HCT116 (cell line): ENCODE measurements around the gene MOV10L1. TPM values are rescaled to one million over a fixed set of nuclear protein-coding genes. Genes with fewer than 3 reads are reported as not detected.

Experiments used
- ATAC-seq: fragments of 200-7000 bp; cut with Tn5 transposase; 2 replicates; pipeline ENCODE4 v1.9.1; 2020; ENCODE audit warnings: mild to moderate bottlenecking, moderate library complexity
- BruUV-seq: library from RNA; stranded (reverse); fragments of 400-500 nt; replicated peaks from 2 replicates; lab custom pipeline; 2021; lab: Mats Ljungman, UMichigan
- CTCF ChIA-PET: fragments of 300-600 bp; sonication (Branson Sonifier 250); formaldehyde crosslinking; loops from one replicate; lab custom pipeline; 2021; ENCODE audit warnings: antibody characterized with exemption; lab: Charles Lee
- POLR2A ChIA-PET: fragments of 300-600, 350-600 bp; sonication (Branson Sonifier 250); formaldehyde crosslinking; loops from one replicate; lab custom pipeline; 2021; ENCODE audit warnings: antibody characterized with exemption; lab: Charles Lee
- RAD21 ChIA-PET, 2 experiments: fragments of 300-600 bp; sonication (Branson Sonifier 250); formaldehyde crosslinking; loops; one replicate each; lab custom pipeline; 2023; ENCODE audit warnings: low total read pairs in 2 of 2; ENCODE audit not compliant: uncharacterized antibody in 2 of 2, unreplicated experiment in 2 of 2, low non-redundant PET in 1 of 2; lab: Charles Lee
- DNase-seq: peaks from one replicate; pipeline ENCODE4 v3.0.0-alpha.2; 2010; ENCODE audit warnings: low read depth, low spot score
- H2AFZ ChIP-seq: fragments of 200-600 bp; shearing (Covaris generic), sonication (generic); 2 replicates; pipeline ENCODE4 v1.6.1; 2017; ENCODE audit warnings: low read depth, mixed run types, mixed read lengths, antibody characterized with exemption, low read length; ENCODE audit not compliant: poor library complexity, severe bottlenecking
- H3K27ac ChIP-seq: 2 replicates; pipeline ENCODE4 v1.5.1; 2012; ENCODE audit warnings: low read depth, low read length
- H3K27me3 ChIP-seq: fragments of 200-600 bp; sonication (generic); 2 replicates; pipeline ENCODE4 v1.6.1; 2016; ENCODE audit warnings: mixed run types, low read length, mixed read lengths; ENCODE audit not compliant: insufficient read depth
- H3K36me3 ChIP-seq, 2 experiments: fragments of 200-500 bp in 1 of 2; fragments of 200-600 bp in 1 of 2; sonication (Bioruptor generic) in 1 of 2; sonication (generic) in 1 of 2; 2 replicates each; pipeline versions ENCODE4 v1.5.1 to v1.6.1; 2014 to 2016; ENCODE audit warnings: low read length in 2 of 2, inconsistent platforms in 1 of 2, mixed read lengths in 1 of 2, mixed run types in 1 of 2; ENCODE audit not compliant: insufficient read depth in 2 of 2, control insufficient read depth in 1 of 2
- H3K4me1 ChIP-seq, 2 experiments: fragments of 200-600 bp in 1 of 2; sonication (generic) in 1 of 2; 2 replicates each; pipeline versions ENCODE4 v1.5.1 to v1.6.1; 2012 to 2017; ENCODE audit warnings: low read length in 2 of 2, inconsistent platforms in 1 of 2, mild to moderate bottlenecking in 1 of 2, mixed read lengths in 1 of 2, mixed run types in 1 of 2, moderate library complexity in 1 of 2; ENCODE audit not compliant: insufficient read depth in 2 of 2, control insufficient read depth in 1 of 2
- H3K4me2 ChIP-seq: fragments of 200-600 bp; sonication (generic); 2 replicates; pipeline ENCODE4 v1.6.1; 2017; ENCODE audit warnings: mixed run types, low read length, mixed read lengths
- H3K4me3 ChIP-seq, 2 experiments: fragments of 200-600 bp in 1 of 2; sonication (generic) in 1 of 2; replicated peaks in 1 of 2; 2 replicates each; pipeline ENCODE4 v1.5.1; 2011 to 2016; ENCODE audit warnings: low read length in 2 of 2, control low read depth in 1 of 2, low read depth in 1 of 2, mild to moderate bottlenecking in 1 of 2, mixed read lengths in 1 of 2, mixed run types in 1 of 2
- H3K79me2 ChIP-seq: fragments of 200-600 bp; sonication (generic); 2 replicates; pipeline ENCODE4 v1.6.1; 2017; ENCODE audit warnings: mild to moderate bottlenecking, mixed run types, low read length, moderate library complexity, mixed read lengths; ENCODE audit not compliant: insufficient read depth
- H3K9ac ChIP-seq: fragments of 200-600 bp; sonication (generic); 2 replicates; pipeline ENCODE4 v1.6.1; 2016; ENCODE audit warnings: low read length, mixed read lengths
- H3K9me2 ChIP-seq: fragments of 200-600 bp; sonication (generic), shearing (Covaris generic); 2 replicates; pipeline ENCODE4 v1.6.1; 2017; ENCODE audit warnings: mixed run types, mild to moderate bottlenecking, moderate library complexity; ENCODE audit not compliant: insufficient read depth
- H3K9me3 ChIP-seq, 2 experiments: fragments of 200-500 bp in 1 of 2; fragments of 200-600 bp in 1 of 2; sonication (Bioruptor generic) in 1 of 2; sonication (generic) in 1 of 2; 2 replicates each; pipeline ENCODE4 v1.6.1; 2014 to 2017; ENCODE audit warnings: low read length in 2 of 2, mixed read lengths in 2 of 2, inconsistent platforms in 1 of 2, low read depth in 1 of 2, mild to moderate bottlenecking in 1 of 2, mixed run types in 1 of 2, moderate library complexity in 1 of 2; ENCODE audit not compliant: control insufficient read depth in 1 of 2, insufficient read depth in 1 of 2
- H4K20me1 ChIP-seq: fragments of 200-600 bp; sonication (generic), shearing (Covaris generic); 2 replicates; pipeline ENCODE4 v1.6.1; 2017; ENCODE audit warnings: mixed run types, mild to moderate bottlenecking, moderate library complexity; ENCODE audit not compliant: insufficient read depth
- ATF3 ChIP-seq: IDR thresholded peaks from 2 replicates; pipeline ENCODE4 v1.6.1; 2012
- EGR1 ChIP-seq: IDR thresholded peaks from 2 replicates; pipeline ENCODE4 v1.6.1; 2012; ENCODE audit warnings: low read depth
- ELF1 ChIP-seq: IDR thresholded peaks from 2 replicates; pipeline ENCODE4 v1.6.1; 2012; ENCODE audit warnings: low read depth, borderline replicate concordance
- EZH2phosphoT487 ChIP-seq: fragments of 200-600 bp; IDR thresholded peaks from 2 replicates; pipeline ENCODE4 v1.6.1; 2018; ENCODE audit warnings: antibody characterized with exemption, borderline replicate concordance
- FOSL1 ChIP-seq: IDR thresholded peaks from 2 replicates; pipeline ENCODE4 v1.6.1; 2012; ENCODE audit warnings: low read depth
- JUND ChIP-seq: IDR thresholded peaks from 2 replicates; pipeline ENCODE4 v1.6.1; 2012
- POLR2AphosphoS5 ChIP-seq: IDR thresholded peaks from 2 replicates; pipeline ENCODE4 v1.6.1; 2011; ENCODE audit warnings: mild to moderate bottlenecking, low read depth, low read length, moderate library complexity
- REST ChIP-seq: IDR thresholded peaks from 2 replicates; pipeline ENCODE4 v1.6.1; 2012; ENCODE audit warnings: low read depth
- SIN3A ChIP-seq: IDR thresholded peaks from 2 replicates; pipeline ENCODE4 v1.6.1; 2012; ENCODE audit warnings: low read depth
- SP1 ChIP-seq: IDR thresholded peaks from 2 replicates; pipeline ENCODE4 v1.6.1; 2012; ENCODE audit warnings: low read depth
- TCF7L2 ChIP-seq: IDR thresholded peaks from 2 replicates; pipeline ENCODE4 v1.7.0; 2011; ENCODE audit warnings: borderline replicate concordance, inconsistent platforms; ENCODE audit not compliant: insufficient read depth, insufficient read length; ENCODE audit errors: extremely low read depth
- ZNF274 ChIP-seq: fragments of 200-500 bp; sonication (Bioruptor generic); IDR thresholded peaks from 2 replicates; pipeline ENCODE4 v1.6.1; 2014; ENCODE audit warnings: mild to moderate bottlenecking, low read depth, low read length, inconsistent platforms
- intact Hi-C: fragments of 100-400 bp; cut with micrococcal nuclease; formaldehyde crosslinking; loops from 2 replicates; pipeline ENCODE4 v1.10.0; 2022
- total RNA-seq: library from RNA; stranded (reverse); gene quantifications from one replicate; pipeline ENCODE4 v1.2.1, GENCODE V29; 2021; ENCODE audit not compliant: unreplicated experiment
- TF ChIP-seq, protein P1 (sequence below): IDR thresholded peaks from 2 replicates; pipeline ENCODE4 v1.6.1; 2011; ENCODE audit warnings: mild to moderate bottlenecking, low read length, moderate library complexity; ENCODE audit not compliant: insufficient replicate concordance; ENCODE audit errors: extremely low read depth
- TF ChIP-seq, protein P2 (sequence below): IDR thresholded peaks from 2 replicates; pipeline ENCODE4 v1.6.1; 2012
- TF ChIP-seq, protein P3 (sequence below), 3 experiments: fragments of 200-600 bp in 1 of 3; sonication (generic) in 1 of 3; IDR thresholded peaks in 2 of 3; conservative IDR thresholded peaks in 1 of 3; 2 replicates each; pipeline ENCODE4 v1.5.1; 2012 to 2017; ENCODE audit warnings: low read depth in 2 of 3, low read length in 2 of 3, antibody characterized with exemption in 1 of 3, borderline replicate concordance in 1 of 3, control low read depth in 1 of 3, mild to moderate bottlenecking in 1 of 3, mixed read lengths in 1 of 3, mixed run types in 1 of 3, moderate library complexity in 1 of 3; ENCODE audit not compliant: insufficient read depth in 1 of 3

The MOV10L1 gene
- total RNA-seq, 1 experiment from 2014 or later = not detected

GRCh38 chr22:50134481-50134880 lies 44.7 kb downstream of the MOV10L1 start:
- BruUV-seq = no TSS peak
- Histone ChIP-seq H3K36me3 (no peaks in the 10 kb centered on the region), H3K9me3 (no peaks in the 10 kb centered on the region; a peak in 1 of 4 replicates), H3K27me3 (no peaks in the 10 kb centered on the region)
- TF ChIP-seq, protein P1, sequence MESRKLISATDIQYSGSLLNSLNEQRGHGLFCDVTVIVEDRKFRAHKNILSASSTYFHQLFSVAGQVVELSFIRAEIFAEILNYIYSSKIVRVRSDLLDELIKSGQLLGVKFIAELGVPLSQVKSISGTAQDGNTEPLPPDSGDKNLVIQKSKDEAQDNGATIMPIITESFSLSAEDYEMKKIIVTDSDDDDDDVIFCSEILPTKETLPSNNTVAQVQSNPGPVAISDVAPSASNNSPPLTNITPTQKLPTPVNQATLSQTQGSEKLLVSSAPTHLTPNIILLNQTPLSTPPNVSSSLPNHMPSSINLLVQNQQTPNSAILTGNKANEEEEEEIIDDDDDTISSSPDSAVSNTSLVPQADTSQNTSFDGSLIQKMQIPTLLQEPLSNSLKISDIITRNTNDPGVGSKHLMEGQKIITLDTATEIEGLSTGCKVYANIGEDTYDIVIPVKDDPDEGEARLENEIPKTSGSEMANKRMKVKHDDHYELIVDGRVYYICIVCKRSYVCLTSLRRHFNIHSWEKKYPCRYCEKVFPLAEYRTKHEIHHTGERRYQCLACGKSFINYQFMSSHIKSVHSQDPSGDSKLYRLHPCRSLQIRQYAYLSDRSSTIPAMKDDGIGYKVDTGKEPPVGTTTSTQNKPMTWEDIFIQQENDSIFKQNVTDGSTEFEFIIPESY = no peak
- no peak for TF ChIP-seq POLR2AphosphoS5
- no peak for TF ChIP-seq ZNF274
- no peak for TF ChIP-seq EGR1
- TF ChIP-seq, protein P2, sequence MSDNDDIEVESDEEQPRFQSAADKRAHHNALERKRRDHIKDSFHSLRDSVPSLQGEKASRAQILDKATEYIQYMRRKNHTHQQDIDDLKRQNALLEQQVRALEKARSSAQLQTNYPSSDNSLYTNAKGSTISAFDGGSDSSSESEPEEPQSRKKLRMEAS = no peak
- no peak for TF ChIP-seq JUND
- TF ChIP-seq, protein P3, sequence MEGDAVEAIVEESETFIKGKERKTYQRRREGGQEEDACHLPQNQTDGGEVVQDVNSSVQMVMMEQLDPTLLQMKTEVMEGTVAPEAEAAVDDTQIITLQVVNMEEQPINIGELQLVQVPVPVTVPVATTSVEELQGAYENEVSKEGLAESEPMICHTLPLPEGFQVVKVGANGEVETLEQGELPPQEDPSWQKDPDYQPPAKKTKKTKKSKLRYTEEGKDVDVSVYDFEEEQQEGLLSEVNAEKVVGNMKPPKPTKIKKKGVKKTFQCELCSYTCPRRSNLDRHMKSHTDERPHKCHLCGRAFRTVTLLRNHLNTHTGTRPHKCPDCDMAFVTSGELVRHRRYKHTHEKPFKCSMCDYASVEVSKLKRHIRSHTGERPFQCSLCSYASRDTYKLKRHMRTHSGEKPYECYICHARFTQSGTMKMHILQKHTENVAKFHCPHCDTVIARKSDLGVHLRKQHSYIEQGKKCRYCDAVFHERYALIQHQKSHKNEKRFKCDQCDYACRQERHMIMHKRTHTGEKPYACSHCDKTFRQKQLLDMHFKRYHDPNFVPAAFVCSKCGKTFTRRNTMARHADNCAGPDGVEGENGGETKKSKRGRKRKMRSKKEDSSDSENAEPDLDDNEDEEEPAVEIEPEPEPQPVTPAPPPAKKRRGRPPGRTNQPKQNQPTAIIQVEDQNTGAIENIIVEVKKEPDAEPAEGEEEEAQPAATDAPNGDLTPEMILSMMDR (IDR thresholded peaks at IDR 0.05 in 2 of 3, conservative IDR thresholded peaks at IDR 0.05 in 1 of 3; ENCODE audit: borderline replicate concordance in 1 of 3, insufficient read depth in 1 of 3, low read depth in 2 of 3, low read length in 2 of 3) = no peak
- no peak for TF ChIP-seq REST
- no peak for TF ChIP-seq ELF1
- no peak for TF ChIP-seq FOSL1
- no peak for TF ChIP-seq SP1
- no peak for TF ChIP-seq TCF7L2
- no peak for TF ChIP-seq SIN3A
- TF ChIP-seq EZH2phosphoT487 = no peak
- no peak for TF ChIP-seq ATF3
- TF ChIP-seq, all 23 proteins: peak for 0
- Histone ChIP-seq H3K4me1 (no peaks in the 10 kb centered on the region), H3K9me2 (no peaks in the 10 kb centered on the region), H3K79me2 (no peaks in the 10 kb centered on the region), H3K4me2 (no peak overlapping the region), H2AFZ (no peak overlapping the region), H4K20me1 (no peaks in the 10 kb centered on the region), H3K27ac (no peak overlapping the region), H3K9ac (no peak overlapping the region), H3K4me3 (no peak overlapping the region)
- DNase-seq (no peak), ATAC-seq (no peak)
- intact Hi-C loops = no loop called here
- ChIA-PET POLR2A (no interaction called here), RAD21 (no interaction called here), CTCF (no interaction called here)
